HEK293T (cell line): ENCODE results near the gene PMM1.
"Not testable (repeated sequence)": the region's sequence is repeated elsewhere in the genome, so short reads cannot be mapped to it uniquely, and the experiment has no call there.

Experiments
- CTCF ChIA-PET: fragments of 350-600 bp; formaldehyde crosslinking; extraction: SDS; loops from one replicate; lab custom pipeline; 2021; ENCODE audit warnings: antibody characterized with exemption, inconsistent platforms; lab: Yijun Ruan, JAX
- POLR2A ChIA-PET: fragments of 350-600 bp; formaldehyde crosslinking; extraction: SDS; loops from one replicate; lab custom pipeline; 2020; ENCODE audit warnings: antibody characterized with exemption, inconsistent platforms; lab: Yijun Ruan, JAX
- DNase-seq: peaks from one replicate; pipeline ENCODE4 v3.0.0; 2012; ENCODE audit warnings: mixed read lengths; ENCODE audit errors: extremely low spot score
- ARNT ChIP-seq: fragments of 450-650 bp; IDR thresholded peaks from 2 replicates; pipeline ENCODE4 v1.6.1; 2017; ENCODE audit warnings: mild to moderate bottlenecking
- BHLHE40 ChIP-seq: fragments of 450-650 bp; IDR thresholded peaks from 2 replicates; pipeline ENCODE4 v1.6.1; 2016; ENCODE audit warnings: mild to moderate bottlenecking, moderate library complexity, borderline replicate concordance
- CTBP1 ChIP-seq: fragments of 450-650 bp; IDR thresholded peaks from 2 replicates; pipeline ENCODE4 v1.6.1; 2016; ENCODE audit warnings: borderline replicate concordance
- ELF4 ChIP-seq: fragments of 450-650 bp; IDR thresholded peaks from 2 replicates; pipeline ENCODE4 v1.6.1; 2017; ENCODE audit warnings: antibody characterized with exemption
- FOXA1 ChIP-seq: fragments of 450-650 bp; IDR thresholded peaks from 2 replicates; pipeline ENCODE4 v1.6.1; 2016; ENCODE audit warnings: mild to moderate bottlenecking
- FOXK2 ChIP-seq: fragments of 450-650 bp; IDR thresholded peaks from 2 replicates; pipeline ENCODE4 v1.6.1; 2016; ENCODE audit warnings: mild to moderate bottlenecking
- FOXM1 ChIP-seq: fragments of 450-650 bp; IDR thresholded peaks from 2 replicates; pipeline ENCODE4 v1.6.1; 2017; ENCODE audit warnings: mild to moderate bottlenecking, borderline replicate concordance
- HDGF ChIP-seq: fragments of 450-650 bp; IDR thresholded peaks from 2 replicates; pipeline ENCODE4 v1.6.1; 2017; ENCODE audit warnings: antibody characterized with exemption, borderline replicate concordance
- L3MBTL2 ChIP-seq: fragments of 450-650 bp; conservative IDR thresholded peaks from 2 replicates; pipeline ENCODE4 v1.6.1; 2016; ENCODE audit warnings: mild to moderate bottlenecking
- LEF1 ChIP-seq: fragments of 450-650 bp; IDR thresholded peaks from 2 replicates; pipeline ENCODE4 v1.6.1; 2017; ENCODE audit warnings: mild to moderate bottlenecking, borderline replicate concordance
- NFRKB ChIP-seq: fragments of 450-650 bp; IDR thresholded peaks from 2 replicates; pipeline ENCODE4 v1.6.1; 2016; ENCODE audit warnings: mild to moderate bottlenecking, moderate library complexity
- PKNOX1 ChIP-seq: fragments of 450-650 bp; IDR thresholded peaks from 2 replicates; pipeline ENCODE4 v1.6.1; 2016
- SP1 ChIP-seq: fragments of 450-650 bp; IDR thresholded peaks from 2 replicates; pipeline ENCODE4 v1.6.1; 2017
- SUZ12 ChIP-seq: fragments of 450-650 bp; IDR thresholded peaks from 2 replicates; pipeline ENCODE4 v1.6.1; 2016; ENCODE audit warnings: mild to moderate bottlenecking
- TARDBP ChIP-seq: fragments of 450-650 bp; IDR thresholded peaks from 2 replicates; pipeline ENCODE4 v1.6.1; 2016
- ZNF384 ChIP-seq: fragments of 450-650 bp; IDR thresholded peaks from 2 replicates; pipeline ENCODE4 v1.6.1; 2016

PMM1 gene

GRCh38 chr22:41574847-41575381 is 14.7 kb downstream of the PMM1 start:
- TF ChIP-seq TARDBP, result no peak
- no peak for TF ChIP-seq SP1
- TF ChIP-seq HDGF, result no peak
- TF ChIP-seq CTBP1, result no peak
- ChIA-PET CTCF (interaction anchor here (0.5 kb wide), 1 partner anchor 32 kb away, joined by 3 read pairs; no protein-coding TSS in a partner anchor), POLR2A (interaction anchor here (1.4 to 1.6 kb wide), 2 partner anchors 15 kb away, joined by 3 to 7 read pairs; partner anchors contain the start of genes CSDC2 and PMM1)
- DNase-seq, result no peak

- no peak for DNase-seq
- ChIA-PET POLR2A (interaction anchor here (1.0 to 1.6 kb wide), 2 partner anchors 11 to 16 kb away, joined by 3 to 7 read pairs; partner anchors contain the start of gene PMM1), CTCF (no interaction called here)
- TF ChIP-seq FOXK2 (no peak), HDGF (no peak), LEF1 (no peak), NFRKB (no peak), TARDBP (no peak), L3MBTL2 (no peak), FOXM1 (no peak)
Measured at GRCh38 chr22:41573677-41574076, 16.0 kb downstream of the PMM1 start.

- DNase-seq, CTCF ChIA-PET: not testable (repeated sequence)
- POLR2A ChIA-PET, result interaction anchor here (1.6 kb wide), 1 partner anchor 17 kb away, joined by 7 read pairs; the partner anchor contains the start of gene PMM1
Measured at GRCh38 chr22:41572305-41572704, 17.3 kb downstream of the PMM1 start.

- DNase-seq, result no peak
- POLR2A ChIA-PET, result interaction anchor here (2.3 kb wide), 1 partner anchor 50 kb away, joined by 9 read pairs; the partner anchor contains the start of genes DESI1 and XRCC6
- TF ChIP-seq ELF4 (no peak), SUZ12 (no peak)
- CTCF ChIA-PET, result no interaction called here
Measured at GRCh38 chr22:41571786-41572185, 17.9 kb downstream of the PMM1 start.

- POLR2A ChIA-PET, result interaction anchor here (0.6 to 2.3 kb wide), 4 partner anchors 10 to 1012 kb away, joined by 3 to 9 read pairs (median 7); partner anchors contain the start of genes CSDC2, DESI1, PMM1 and XRCC6
- DNase-seq, result no peak
Measured at GRCh38 chr22:41570221-41570620, 19.4 kb downstream of the PMM1 start.

GRCh38 chr22:41568811-41569210 is 20.8 kb downstream of the PMM1 start:
- TF ChIP-seq ELF4 (no peak), FOXA1 (no peak), FOXK2 (no peak), HDGF (no peak), ZNF384 (no peak), ARNT (no peak), FOXM1 (no peak), TARDBP (no peak)
- DNase-seq, result no peak
- CTCF ChIA-PET, result no interaction called here

More at GRCh38 chr22:41570221-41570620, 19.4 kb downstream of the PMM1 start:
- CTCF ChIA-PET, result interaction anchor here (0.8 kb wide), 1 partner anchor 13 kb away, joined by 4 read pairs; no protein-coding TSS in a partner anchor
- TF ChIP-seq FOXM1, result no peak
- TF ChIP-seq ELF4, result no peak
- no peak for TF ChIP-seq SUZ12
- TF ChIP-seq SP1, result no peak
- TF ChIP-seq TARDBP, result no peak
- no peak for TF ChIP-seq FOXA1
- no peak for TF ChIP-seq HDGF
- TF ChIP-seq ZNF384, result no peak
- TF ChIP-seq PKNOX1, result no peak
- TF ChIP-seq L3MBTL2, result no peak
- no peak for TF ChIP-seq BHLHE40

GRCh38 chr22:41567512-41567768 is 22.2 kb downstream of the PMM1 start:
- DNase-seq, result no peak
- ChIA-PET POLR2A (interaction anchor here (0.6 to 2.4 kb wide), 2 partner anchors 22 to 27 kb away, joined by 3 to 9 read pairs; partner anchors contain the start of gene PMM1), CTCF (interaction anchor here (1.1 kb wide), 1 partner anchor 24 kb away, joined by 3 read pairs; the partner anchor contains the start of gene POLR3H)
- TF ChIP-seq FOXM1 (no peak), BHLHE40 (no peak), FOXA1 (no peak), LEF1 (no peak), FOXK2 (no peak), CTBP1 (no peak), ARNT (no peak), ELF4 (no peak), L3MBTL2 (no peak), SP1 (no peak), SUZ12 (no peak), ZNF384 (no peak), TARDBP (no peak), NFRKB (no peak)

More at GRCh38 chr22:41568811-41569210, 20.8 kb downstream of the PMM1 start:
- POLR2A ChIA-PET, result interaction anchor here (0.8 to 2.4 kb wide), 2 partner anchors 21 to 25 kb away, joined by 4 to 9 read pairs; partner anchors contain the start of genes PMM1 and POLR3H
